ENCODE results near the gene RPL36AL.
"Not testable (repeated sequence)": the region's sequence is repeated elsewhere in the genome, so short reads cannot be mapped to it uniquely, and the experiment has no call there.

RPL36AL gene

DNA sequence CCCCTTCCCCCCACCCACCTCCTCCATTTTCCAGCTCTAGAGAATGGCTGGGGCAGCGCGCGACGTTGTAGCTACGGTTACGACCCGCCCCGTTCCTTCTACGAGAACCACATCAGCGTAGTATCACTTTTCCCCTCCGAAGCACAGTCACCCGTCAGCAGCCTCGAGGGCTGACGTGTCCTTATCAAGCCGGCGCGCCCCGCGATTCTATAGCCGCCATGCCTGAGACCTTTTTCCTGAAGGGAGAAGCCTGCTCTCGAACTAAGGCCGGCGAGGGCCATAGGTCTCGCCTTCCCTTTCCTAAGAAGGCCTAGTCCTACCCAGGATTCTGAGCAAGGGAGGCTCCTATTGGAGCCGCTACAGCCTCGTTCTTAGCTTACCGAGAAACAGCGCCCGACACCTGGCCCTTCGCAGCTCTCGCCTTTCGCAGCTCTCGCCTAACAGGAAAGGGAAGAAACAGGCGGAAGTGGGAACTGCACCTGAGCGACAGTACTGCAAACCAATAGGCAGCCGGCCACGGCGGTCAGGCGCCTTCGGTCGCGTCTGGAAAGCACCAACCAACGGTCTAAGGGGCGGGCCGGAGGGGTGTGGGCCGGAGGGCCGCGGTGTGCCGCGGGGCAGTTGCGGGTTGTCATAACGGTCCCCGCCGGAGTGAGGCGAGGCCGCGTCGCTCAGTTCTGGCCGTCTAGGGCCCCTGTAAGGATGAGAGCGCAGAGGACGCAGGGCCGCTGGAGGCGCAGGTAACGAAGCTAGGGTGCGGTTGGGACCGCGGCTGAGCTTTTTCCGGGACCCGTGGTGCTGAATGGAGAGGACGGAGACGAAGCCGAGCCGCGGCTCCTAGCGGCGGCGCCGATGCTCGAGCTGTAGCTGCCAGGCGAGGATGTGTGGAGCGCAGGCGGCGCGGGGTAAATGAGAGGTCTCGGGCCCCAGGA lies at the start of gene RPL36AL, which contains the start of gene MGAT2:
Gene RPL36AL (minus strand): TSS at position 445 of the 932 bp plus-strand sequence. CDS start 1,522 bp downstream, outside the sequence.
Gene MGAT2 (plus strand): TSS at position 618 of the 932 bp plus-strand sequence. CDS start 470 bp downstream, outside the sequence.
- peak; percentile 90 to 93 for DNase-seq (ENCODE audit: low read depth in 2 of 2)

GRCh38 chr14:49659526-49660455 lies 39.4 kb upstream of the RPL36AL start:
- no peak for DNase-seq (ENCODE audit: low read depth in 2 of 2)

GRCh38 chr14:49657500-49657899 lies 37.1 kb upstream of the RPL36AL start:
- not testable (repeated sequence) for DNase-seq (ENCODE audit: low read depth in 2 of 2)

GRCh38 chr14:49654511-49654910 lies 34.1 kb upstream of the RPL36AL start:
- DNase-seq (ENCODE audit: low read depth in 2 of 2): no peak

DNA sequence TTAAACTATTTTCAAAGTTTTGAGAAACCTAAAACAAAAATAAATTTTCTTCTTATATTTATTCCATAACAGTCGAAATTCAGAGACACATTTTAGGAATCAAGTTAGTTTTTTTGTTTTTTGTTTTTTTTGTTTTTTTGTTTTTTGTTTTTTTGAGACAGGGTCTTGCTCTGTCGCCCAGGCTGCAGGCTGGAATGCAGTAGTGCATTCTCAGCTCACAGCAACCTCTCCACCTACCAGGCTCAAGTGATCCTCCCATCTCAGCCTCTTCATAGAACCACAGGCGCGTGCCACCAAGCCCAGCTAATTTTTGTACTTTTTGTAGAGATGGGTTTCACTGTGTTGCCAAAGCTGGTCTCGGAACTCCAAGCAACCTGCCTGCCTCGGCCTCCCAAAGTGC lies 33.1 kb upstream of the RPL36AL start:
- DNase-seq (ENCODE audit: low read depth in 2 of 2): no peak

DNA sequence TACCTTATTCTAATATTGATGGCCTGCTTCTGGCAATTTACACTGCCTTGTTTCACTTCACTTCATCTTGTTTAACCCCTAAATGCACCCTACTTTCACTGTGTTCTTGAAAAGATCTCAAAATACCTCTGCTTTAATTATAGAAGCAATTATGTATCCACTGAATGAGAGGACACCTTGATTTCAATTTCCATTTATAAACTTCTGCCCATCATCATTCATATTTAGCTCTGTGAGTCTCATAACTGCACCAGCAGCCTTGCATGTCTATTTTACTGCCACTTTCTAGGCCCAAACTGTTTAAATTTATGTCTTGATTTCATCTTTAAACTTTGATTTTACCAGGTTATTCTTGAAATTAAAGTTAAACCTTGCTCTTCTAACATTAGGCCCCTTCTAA lies 21.7 kb upstream of the RPL36AL start:
- DNase-seq (ENCODE audit: low read depth in 2 of 2): no peak

DNA sequence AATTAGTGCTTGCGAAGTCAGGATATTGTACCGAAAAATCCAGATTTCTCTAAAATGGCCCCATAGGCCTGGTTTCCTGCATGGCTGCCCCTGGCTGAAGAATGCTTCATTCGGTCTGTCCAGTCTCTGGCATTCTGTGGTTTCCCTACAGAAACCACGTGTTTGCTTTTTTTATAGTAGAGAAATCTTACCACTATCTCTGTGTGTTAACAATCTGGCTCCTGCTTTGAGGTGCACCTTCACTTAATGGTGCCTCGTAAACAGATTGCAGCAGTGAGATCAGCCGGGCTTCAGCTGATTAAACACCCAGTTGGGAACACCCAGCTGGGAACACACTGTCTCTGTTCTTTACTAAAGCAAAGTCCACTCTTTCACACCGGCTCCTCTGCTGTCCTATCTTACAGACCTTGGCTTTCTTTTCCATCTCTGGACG lies 21.3 kb upstream of the RPL36AL start:
- DNase-seq (ENCODE audit: low read depth in 2 of 2): no peak

GRCh38 chr14:49640540-49641417 lies 20.4 kb upstream of the RPL36AL start:
- no peak for DNase-seq (ENCODE audit: low read depth in 2 of 2)

DNA sequence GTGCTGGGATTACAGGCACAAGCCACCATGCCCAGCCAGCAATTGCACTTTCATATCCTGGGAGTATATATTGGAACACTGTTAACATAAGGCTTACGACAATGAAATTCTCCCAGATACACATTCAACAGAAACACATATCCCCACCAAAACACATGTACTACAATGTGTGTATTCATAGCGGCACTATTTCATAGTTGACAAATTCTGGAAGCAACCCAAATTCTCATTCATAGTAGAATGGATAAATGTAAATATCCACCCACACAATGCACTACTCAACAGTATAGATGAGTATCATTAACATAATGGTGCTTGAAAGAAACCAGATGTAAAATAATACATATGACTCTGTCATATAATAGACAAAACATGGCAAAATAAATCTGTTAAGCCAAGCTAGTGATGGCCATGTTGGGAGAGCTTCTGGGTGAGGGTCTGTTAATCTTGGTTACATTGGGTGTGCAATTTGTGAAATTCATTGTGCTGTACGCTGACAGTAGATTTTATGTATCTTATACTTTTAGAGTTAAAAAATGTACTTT lies 17.2 kb upstream of the RPL36AL start:
- no peak for DNase-seq (ENCODE audit: low read depth in 2 of 2)

DNA sequence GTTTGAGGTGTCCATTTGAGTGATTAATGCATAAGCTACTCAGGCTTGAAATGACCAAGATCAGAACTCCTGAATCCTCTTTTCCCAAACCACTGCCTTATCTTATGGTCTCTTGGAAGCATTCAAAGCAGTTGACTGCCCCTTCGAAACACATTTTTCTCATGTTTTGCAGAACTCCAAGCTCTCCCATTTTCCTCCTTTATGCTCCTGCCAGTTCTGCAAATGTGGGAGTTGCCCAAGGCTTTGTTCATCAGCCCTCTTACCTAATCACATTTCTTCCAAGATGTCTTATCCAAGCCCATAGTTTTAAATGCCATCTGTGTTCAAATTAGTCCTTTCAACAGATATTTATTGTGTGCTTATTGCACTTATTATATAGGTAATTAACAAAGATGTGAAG lies 16.4 kb upstream of the RPL36AL start:
- no peak for DNase-seq (ENCODE audit: low read depth in 2 of 2)

GRCh38 chr14:49634547-49635334 lies 14.3 kb upstream of the RPL36AL start, which contains the start of gene DNAAF2:
DNAAF2 (minus strand) TSS chr14:49635244; CDS start chr14:49635149, 95 bp downstream.
- peak; percentile 46 to 56 for DNase-seq (ENCODE audit: low read depth in 2 of 2)

DNA sequence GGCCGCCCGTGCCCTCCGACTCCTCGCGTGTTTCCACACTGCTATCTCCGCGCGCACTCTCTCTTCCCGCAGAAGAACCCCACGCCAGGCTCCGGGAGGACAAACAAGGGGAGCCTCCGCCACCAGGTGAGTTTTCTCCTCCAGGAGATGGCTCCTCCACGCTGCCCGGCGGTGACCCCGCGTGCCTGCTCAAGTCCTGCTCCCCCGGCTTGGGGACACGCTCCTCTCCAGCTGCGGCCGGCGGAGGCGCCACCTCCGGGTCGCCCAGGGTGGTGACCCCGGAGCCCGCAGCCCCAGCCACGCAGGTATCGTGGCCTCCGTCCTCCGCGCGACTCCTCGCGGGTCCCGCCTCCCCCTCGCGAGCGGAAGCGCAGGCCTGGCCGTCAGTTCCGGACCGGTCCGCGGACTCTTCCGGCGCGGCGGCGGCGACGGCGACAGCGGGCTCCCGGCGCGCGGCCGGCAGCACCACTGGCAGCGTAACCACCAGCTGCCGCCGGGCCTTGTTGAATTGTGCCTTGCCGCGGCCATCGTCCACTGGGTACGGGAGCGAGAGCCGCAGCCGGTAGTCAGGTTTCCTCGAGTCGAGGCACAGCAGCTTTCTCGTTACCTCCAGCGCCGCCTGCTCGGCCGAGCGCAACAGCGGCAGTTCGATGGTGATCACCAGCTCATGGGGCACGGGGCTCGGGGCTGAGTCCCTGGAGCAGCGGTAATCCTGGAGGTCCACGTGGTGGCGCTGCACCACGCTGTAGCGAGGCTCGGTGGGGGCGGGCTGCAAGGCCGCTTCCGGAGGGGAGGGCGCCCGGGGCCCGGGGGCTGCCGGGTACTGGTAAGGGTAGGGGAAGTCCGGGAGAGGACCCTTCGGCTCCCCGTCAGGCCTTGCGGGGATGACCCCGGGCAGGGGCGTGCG lies 13.5 kb upstream of the RPL36AL start:
- DNase-seq (ENCODE audit: low read depth in 2 of 2): peak; percentile 91 to 94

- no peak for DNase-seq (ENCODE audit: low read depth in 2 of 2)
Measured at GRCh38 chr14:49623941-49624839, 3.8 kb upstream of the RPL36AL start.

DNA sequence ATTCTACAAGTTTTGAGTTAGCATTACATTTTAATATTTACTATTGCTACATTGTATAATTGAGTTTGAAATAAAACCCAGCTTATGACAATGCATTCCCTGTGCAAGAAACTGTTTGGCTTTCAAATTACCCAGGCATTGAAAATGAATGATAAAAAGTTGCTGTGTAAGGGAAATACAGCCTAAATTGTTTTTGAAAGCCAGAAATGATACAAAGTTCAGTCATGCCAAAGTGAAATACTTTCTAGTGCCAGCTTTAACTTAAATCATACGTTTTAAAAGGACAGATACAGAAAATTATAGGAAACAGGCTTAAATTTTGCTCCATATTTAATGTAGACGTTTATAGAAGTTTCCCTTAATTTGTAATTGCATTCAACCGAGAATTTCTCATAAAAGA lies 3.0 kb upstream of the RPL36AL start:
- no peak for DNase-seq (ENCODE audit: low read depth in 2 of 2)

DNA sequence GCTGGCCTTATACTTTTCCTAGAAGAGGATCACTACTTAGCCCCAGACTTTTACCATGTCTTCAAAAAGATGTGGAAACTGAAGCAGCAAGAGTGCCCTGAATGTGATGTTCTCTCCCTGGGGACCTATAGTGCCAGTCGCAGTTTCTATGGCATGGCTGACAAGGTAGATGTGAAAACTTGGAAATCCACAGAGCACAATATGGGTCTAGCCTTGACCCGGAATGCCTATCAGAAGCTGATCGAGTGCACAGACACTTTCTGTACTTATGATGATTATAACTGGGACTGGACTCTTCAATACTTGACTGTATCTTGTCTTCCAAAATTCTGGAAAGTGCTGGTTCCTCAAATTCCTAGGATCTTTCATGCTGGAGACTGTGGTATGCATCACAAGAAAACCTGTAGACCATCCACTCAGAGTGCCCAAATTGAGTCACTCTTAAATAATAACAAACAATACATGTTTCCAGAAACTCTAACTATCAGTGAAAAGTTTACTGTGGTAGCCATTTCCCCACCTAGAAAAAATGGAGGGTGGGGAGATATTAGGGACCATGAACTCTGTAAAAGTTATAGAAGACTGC lies 1.7 kb upstream of the RPL36AL start:
- DNase-seq (ENCODE audit: low read depth in 2 of 2): no peak

DNA sequence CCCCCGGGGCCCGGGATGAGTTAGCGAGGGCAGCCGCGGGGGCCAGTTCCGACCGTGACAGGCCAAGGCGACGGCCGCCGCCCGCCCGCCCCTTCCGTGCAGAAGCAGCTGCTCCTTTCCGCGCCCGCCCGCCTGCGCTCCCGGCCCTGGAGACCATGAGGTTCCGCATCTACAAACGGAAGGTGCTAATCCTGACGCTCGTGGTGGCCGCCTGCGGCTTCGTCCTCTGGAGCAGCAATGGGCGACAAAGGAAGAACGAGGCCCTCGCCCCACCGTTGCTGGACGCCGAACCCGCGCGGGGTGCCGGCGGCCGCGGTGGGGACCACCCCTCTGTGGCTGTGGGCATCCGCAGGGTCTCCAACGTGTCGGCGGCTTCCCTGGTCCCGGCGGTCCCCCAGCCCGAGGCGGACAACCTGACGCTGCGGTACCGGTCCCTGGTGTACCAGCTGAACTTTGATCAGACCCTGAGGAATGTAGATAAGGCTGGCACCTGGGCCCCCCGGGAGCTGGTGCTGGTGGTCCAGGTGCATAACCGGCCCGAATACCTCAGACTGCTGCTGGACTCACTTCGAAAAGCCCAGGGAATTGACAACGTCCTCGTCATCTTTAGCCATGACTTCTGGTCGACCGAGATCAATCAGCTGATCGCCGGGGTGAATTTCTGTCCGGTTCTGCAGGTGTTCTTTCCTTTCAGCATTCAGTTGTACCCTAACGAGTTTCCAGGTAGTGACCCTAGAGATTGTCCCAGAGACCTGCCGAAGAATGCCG lies 872 bp upstream of the RPL36AL start:
- DNase-seq (ENCODE audit: low read depth in 2 of 2): peak in 1 of 2 donors; percentile 57

DNA sequence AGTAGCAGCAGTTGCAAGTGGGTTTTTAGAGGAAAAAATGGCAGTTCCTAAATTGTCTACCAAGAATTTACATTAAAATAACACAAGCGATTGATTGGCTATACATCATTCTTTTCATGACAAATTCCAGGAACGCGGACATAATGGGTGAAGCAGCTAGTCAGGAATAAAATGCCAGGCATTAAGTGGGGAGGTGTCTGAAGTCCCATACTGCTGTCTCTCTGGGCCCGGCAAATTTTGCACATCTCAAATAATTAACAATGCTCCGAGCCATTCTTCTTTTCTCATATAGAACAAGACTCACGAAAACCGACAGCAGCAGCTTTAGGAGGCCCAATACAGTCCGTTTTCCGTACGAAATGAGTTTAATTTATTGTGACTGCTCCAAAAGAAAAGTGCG lies 696 bp downstream of the RPL36AL start:
- DNase-seq (ENCODE audit: low read depth in 2 of 2): no peak

Data from stimulated activated CD8-positive, alpha-beta memory T cell treated with anti-CD3 and anti-CD28 coated beads, Interleukin-7, amount 100 ng/mL, for 4 hours (primary cell).